Endodermal cell (in vitro differentiated cells): ENCODE results near the gene ZNF655. TPM values are rescaled to one million over a fixed set of nuclear protein-coding genes. Genes with fewer than 3 reads are reported as not detected.

ENCODE experiments used
- DNase-seq: peaks from one replicate; pipeline ENCODE4 v3.0.0-alpha.2; 2017
- H3K27ac ChIP-seq: 2 replicates; pipeline ENCODE4 v1.5.1; 2013; ENCODE audit warnings: mild to moderate bottlenecking, low read depth, low read length, moderate library complexity
- H3K27me3 ChIP-seq: 2 replicates; pipeline ENCODE4 v1.6.1; 2013; ENCODE audit warnings: mild to moderate bottlenecking, low read length, moderate library complexity; ENCODE audit not compliant: insufficient read depth, control insufficient read depth, poor library complexity, severe bottlenecking
- H3K36me3 ChIP-seq: 2 replicates; pipeline ENCODE4 v1.7.0; 2013; ENCODE audit warnings: mild to moderate bottlenecking, low read length, moderate library complexity; ENCODE audit not compliant: control insufficient read depth, insufficient read depth
- H3K4me1 ChIP-seq: one replicate; pipeline ENCODE4 v1.7.0; 2013; ENCODE audit warnings: low read length; ENCODE audit not compliant: control insufficient read depth, insufficient read depth
- H3K4me3 ChIP-seq: 2 replicates; pipeline ENCODE4 v1.5.1; 2013; ENCODE audit warnings: mild to moderate bottlenecking, low read length, moderate library complexity
- H3K9ac ChIP-seq: 2 replicates; pipeline ENCODE4 v1.6.1; 2013; ENCODE audit warnings: mild to moderate bottlenecking, low read length, moderate library complexity; ENCODE audit not compliant: poor library complexity, severe bottlenecking; ENCODE audit errors: extremely low read depth
- H3K9me3 ChIP-seq: 2 replicates; pipeline ENCODE4 v1.6.1; 2013; ENCODE audit warnings: mild to moderate bottlenecking, low read length, moderate library complexity; ENCODE audit not compliant: control insufficient read depth
- H3K27ac Mint-ChIP-seq: 2 replicates; pipeline ENCODE4 v1.8.0; 2020; ENCODE audit warnings: mixed read lengths
- H3K27me3 Mint-ChIP-seq: 2 replicates; pipeline ENCODE4 v1.8.0; 2021; ENCODE audit warnings: mild to moderate bottlenecking, mixed read lengths; ENCODE audit not compliant: insufficient read depth
- H3K36me3 Mint-ChIP-seq: 2 replicates; pipeline ENCODE4 v1.8.0; 2020; ENCODE audit warnings: low read depth, mixed read lengths
- H3K4me1 Mint-ChIP-seq: 2 replicates; pipeline ENCODE4 v1.8.0; 2020; ENCODE audit warnings: mixed read lengths
- H3K4me3 Mint-ChIP-seq: 2 replicates; pipeline ENCODE4 v1.8.0; 2020; ENCODE audit warnings: mild to moderate bottlenecking, moderate library complexity, mixed read lengths
- H3K9me3 Mint-ChIP-seq: 2 replicates; pipeline ENCODE4 v1.8.0; 2020; ENCODE audit warnings: mild to moderate bottlenecking, mixed read lengths
- WGBS, 2 experiments: methylation state at CpG; one replicate each; pipeline versions ENCODE4 v1.1.5 to v1.1.7; 2013; ENCODE audit warnings: missing lambda C conversion rate in 2 of 2, mixed read lengths in 1 of 2; ENCODE audit not compliant: insufficient coverage in 1 of 2, insufficient read length in 1 of 2; 5-methylcytosine and 5-hydroxymethylcytosine counted together
- total RNA-seq, 2 donors: library from RNA; stranded (reverse); fragmentation: NEBNext Ultra II Directional in 1 of 2; extraction: Animal tissue kit (Norgen Biotek cat#: 25700) in 1 of 2; gene quantifications; 2 replicates in 1 of 2; 3 replicates in 1 of 2; pipeline ENCODE4 v1.2.1, GENCODE V29; 2021
- TF ChIP-seq, protein P1 (sequence below): fragments of 200-600 bp; sonication (generic); conservative IDR thresholded peaks from 2 replicates; pipeline ENCODE4 v1.5.0; 2021; ENCODE audit warnings: antibody characterized with exemption, mild to moderate bottlenecking

ZNF655 gene
- total RNA-seq, 2 donors from 2014 or later, result 57.0 to 58.2 TPM

DNA sequence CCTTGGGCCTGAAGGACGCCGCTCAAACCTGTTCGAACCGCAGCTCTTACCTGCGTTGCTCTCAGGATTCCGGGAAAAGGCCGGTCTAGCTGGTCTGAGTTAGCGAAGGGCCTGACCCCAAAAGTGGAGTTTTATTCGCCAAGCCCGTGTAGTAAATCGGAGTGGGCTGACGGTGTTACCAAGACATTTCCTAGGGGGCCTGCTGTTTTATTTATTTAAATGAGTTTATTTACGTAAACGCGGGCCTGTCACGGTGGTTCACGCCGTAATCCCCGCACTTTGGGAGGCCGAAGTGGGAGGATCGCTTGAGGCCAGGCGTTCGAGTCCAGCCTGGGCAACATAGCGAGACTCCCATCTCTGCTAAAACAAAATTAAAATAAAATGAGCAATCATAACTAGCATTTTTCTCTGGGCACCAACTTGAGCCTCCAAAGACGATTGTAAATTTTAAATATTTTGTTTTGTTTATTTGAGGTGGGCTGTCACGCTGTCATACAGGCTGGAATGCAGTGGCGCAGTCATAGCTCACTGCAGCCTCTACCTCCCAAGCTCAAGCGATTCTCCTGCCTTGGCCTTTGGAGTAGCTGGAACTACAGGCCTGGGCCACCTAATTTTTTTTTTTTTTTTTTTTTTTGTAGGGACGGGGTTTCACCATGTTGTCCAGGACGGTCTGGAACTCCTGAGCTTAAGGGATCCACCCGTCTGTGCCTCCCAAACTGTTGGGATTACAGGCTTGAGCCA, 903 bp downstream of the ZNF655 start:
- Histone ChIP-seq H3K9me3 (no peaks in the 10 kb centered on the region), H3K4me3 (peak overlapping the region; percentile 99), H3K9ac (peak overlapping the region; percentile 98), H3K27me3 (no peaks in the 10 kb centered on the region), H3K27ac (peak overlapping the region; percentile 93), H3K4me1 (no peaks in the 10 kb centered on the region), H3K36me3 (peaks cover 57% of the 10 kb centered on the region)
- WGBS, 2 experiments, result 25 to 28% methylated on average over 14 to 31 of the region's 31 CpGs
- H3K4me1 Mint-ChIP-seq, result peaks cover 14% of the 10 kb centered on the region
- no peak for DNase-seq
- H3K27ac Mint-ChIP-seq, result peak overlapping the region; percentile 90
- peak overlapping the region; percentile 99 for H3K4me3 Mint-ChIP-seq
- H3K36me3 Mint-ChIP-seq, result peaks cover 42% of the 10 kb centered on the region
- TF ChIP-seq, protein P1, sequence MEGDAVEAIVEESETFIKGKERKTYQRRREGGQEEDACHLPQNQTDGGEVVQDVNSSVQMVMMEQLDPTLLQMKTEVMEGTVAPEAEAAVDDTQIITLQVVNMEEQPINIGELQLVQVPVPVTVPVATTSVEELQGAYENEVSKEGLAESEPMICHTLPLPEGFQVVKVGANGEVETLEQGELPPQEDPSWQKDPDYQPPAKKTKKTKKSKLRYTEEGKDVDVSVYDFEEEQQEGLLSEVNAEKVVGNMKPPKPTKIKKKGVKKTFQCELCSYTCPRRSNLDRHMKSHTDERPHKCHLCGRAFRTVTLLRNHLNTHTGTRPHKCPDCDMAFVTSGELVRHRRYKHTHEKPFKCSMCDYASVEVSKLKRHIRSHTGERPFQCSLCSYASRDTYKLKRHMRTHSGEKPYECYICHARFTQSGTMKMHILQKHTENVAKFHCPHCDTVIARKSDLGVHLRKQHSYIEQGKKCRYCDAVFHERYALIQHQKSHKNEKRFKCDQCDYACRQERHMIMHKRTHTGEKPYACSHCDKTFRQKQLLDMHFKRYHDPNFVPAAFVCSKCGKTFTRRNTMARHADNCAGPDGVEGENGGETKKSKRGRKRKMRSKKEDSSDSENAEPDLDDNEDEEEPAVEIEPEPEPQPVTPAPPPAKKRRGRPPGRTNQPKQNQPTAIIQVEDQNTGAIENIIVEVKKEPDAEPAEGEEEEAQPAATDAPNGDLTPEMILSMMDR, result no peak
- H3K27me3 Mint-ChIP-seq, result no peaks in the 10 kb centered on the region
- H3K9me3 Mint-ChIP-seq, result no peaks in the 10 kb centered on the region

DNA sequence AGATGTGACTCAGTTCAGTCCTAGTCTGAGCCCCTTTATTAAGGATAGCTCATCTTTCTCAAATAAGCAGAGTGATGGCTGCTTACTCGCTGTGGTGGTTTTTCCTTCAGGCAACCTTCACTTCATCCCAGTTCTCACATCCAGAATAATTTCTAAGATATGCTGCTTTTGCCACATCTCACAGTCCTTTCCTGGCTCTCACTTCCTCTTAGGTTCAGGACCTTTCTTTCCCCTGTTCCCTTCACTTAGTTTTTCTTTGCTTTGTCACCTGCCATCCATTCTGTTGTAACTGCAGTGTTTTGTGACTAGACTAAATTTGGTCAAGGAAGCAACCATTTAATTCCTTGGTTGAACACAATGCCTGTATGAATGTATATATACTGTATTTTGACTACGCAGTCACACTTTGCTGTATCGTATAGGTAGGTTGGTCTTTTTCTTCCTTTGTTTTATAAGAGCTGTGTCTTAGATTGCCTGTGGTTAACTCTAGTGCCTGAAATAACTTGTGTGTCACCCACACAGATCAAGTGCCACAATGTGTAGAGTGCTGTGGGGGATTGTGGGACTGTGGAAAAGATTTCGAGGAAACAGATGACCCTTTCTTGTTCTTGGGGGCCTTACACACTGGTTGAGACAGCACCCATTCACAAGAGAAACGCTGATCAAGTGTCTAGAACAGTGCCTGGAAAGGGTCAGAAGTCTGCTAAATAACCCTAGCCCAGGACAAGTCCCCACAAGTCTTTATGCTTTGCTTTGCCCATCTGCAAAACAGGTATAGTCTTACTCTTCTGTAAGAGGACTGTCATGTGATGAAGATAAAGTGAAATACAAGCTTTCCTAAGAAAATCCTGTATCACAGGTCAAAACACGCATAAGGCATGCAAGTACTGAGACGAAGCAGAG, 2.6 kb downstream of the ZNF655 start:
- Mint-ChIP-seq H3K27me3 (no peaks in the 10 kb centered on the region), H3K9me3 (no peaks in the 10 kb centered on the region), H3K4me3 (peak overlapping the region; percentile 99), H3K27ac (peak overlapping the region; percentile 66), H3K4me1 (peaks cover 14% of the 10 kb centered on the region), H3K36me3 (peaks cover 50% of the 10 kb centered on the region)
- WGBS, 2 experiments, result 96 to 97% methylated on average over 5 to 7 of the region's 7 CpGs
- H3K4me1 ChIP-seq, result no peaks in the 10 kb centered on the region
- no peak overlapping the region for H3K27ac ChIP-seq
- no peak overlapping the region for H3K9ac ChIP-seq
- H3K9me3 ChIP-seq, result no peaks in the 10 kb centered on the region
- no peak for DNase-seq
- peaks cover 59% of the 10 kb centered on the region for H3K36me3 ChIP-seq
- TF ChIP-seq, protein P1, result no peak
- H3K4me3 ChIP-seq, result no peak overlapping the region
- H3K27me3 ChIP-seq, result no peaks in the 10 kb centered on the region

DNA sequence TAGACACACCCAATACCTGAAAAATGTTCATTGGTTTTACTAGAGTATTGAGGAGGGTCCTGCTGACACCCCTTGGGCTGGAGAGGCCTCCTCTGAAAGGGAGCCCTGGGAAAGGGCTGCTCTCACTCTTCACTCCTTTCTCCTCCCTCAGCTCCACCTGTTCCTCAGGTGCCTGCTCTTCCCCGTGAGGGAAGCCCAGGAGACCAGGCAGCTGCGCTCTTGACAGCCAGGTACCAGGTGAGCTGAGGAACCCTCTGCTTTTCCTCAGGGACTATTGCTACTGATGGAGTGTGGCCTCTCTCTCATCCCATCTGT, 3.3 kb downstream of the ZNF655 start:
- Histone ChIP-seq H3K9me3 (no peaks in the 10 kb centered on the region), H3K4me3 (no peak overlapping the region), H3K4me1 (no peaks in the 10 kb centered on the region), H3K27me3 (no peaks in the 10 kb centered on the region), H3K36me3 (peaks cover 59% of the 10 kb centered on the region), H3K27ac (no peak overlapping the region), H3K9ac (no peak overlapping the region)
- Mint-ChIP-seq H3K4me3 (no peak overlapping the region), H3K9me3 (no peaks in the 10 kb centered on the region), H3K27ac (peak overlapping the region; percentile 86), H3K36me3 (peaks cover 52% of the 10 kb centered on the region), H3K27me3 (no peaks in the 10 kb centered on the region), H3K4me1 (peaks cover 14% of the 10 kb centered on the region)
- TF ChIP-seq, protein P1, result no peak
- no peak for DNase-seq
- WGBS, 2 experiments, result 96% methylated on average over 2 of the region's 2 CpGs; no CpG with 5 or more reads in 1 of the 2 experiments
